Upper lobe of left lung (tissue), 4 donors: ENCODE measurements around the gene TAP2.

Experiments
- EP300 ChIP-seq, 4 donors: sonication (generic); formaldehyde crosslinking; IDR thresholded peaks; one replicate each; pipeline ENCODE4 v1.5.1; 2017; ENCODE audit warnings: antibody characterized with exemption in 4 of 4, control low read depth in 2 of 4
- POLR2AphosphoS5 ChIP-seq, 2 donors: sonication (generic); formaldehyde crosslinking; IDR thresholded peaks; one replicate each; pipeline ENCODE4 v1.5.1; 2017; ENCODE audit warnings: antibody characterized with exemption in 2 of 2

DNA sequence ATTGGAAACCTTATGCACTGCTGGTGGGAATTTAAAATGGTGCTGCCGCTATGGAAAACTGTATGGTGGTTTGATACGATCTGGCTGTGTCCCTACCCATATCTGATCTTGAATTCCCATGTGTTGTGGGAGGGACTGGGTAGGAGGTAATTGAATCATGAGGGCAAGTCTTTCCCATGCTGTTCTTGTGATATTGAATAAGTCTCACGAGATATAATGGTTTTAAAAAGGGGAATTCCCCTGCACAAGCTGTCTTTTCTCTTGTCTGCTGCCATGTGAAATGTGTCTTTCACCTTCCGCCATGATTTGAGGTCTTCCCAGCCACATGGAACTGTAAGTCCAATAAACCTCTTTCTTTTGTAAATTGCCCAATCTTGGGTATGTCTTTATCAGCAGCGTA lies 4.9 kb downstream of the TAP2 start:
- TF ChIP-seq EP300 (IDR thresholded peaks at IDR 0.05) (no peak), POLR2AphosphoS5 (IDR thresholded peaks at IDR 0.05) (no peak)
